H1 (cell line): ENCODE measurements around the gene STH. TPM values are rescaled to one million over a fixed set of nuclear protein-coding genes. Genes with fewer than 3 reads are reported as not detected.

Experiments
- BCL11A ChIP-seq, 2 experiments: IDR thresholded peaks; one replicate each; pipeline ENCODE4 v1.6.1; 2011; ENCODE audit warnings: low read depth in 2 of 2, low read length in 2 of 2, mild to moderate bottlenecking in 2 of 2
- CTCF ChIP-seq, 3 experiments: IDR thresholded peaks; 1 replicate in 2 of 3; 2 replicates in 1 of 3; pipeline versions ENCODE4 v1.5.1 to v1.6.1; 2011; ENCODE audit warnings: low read length in 3 of 3, mild to moderate bottlenecking in 3 of 3, inconsistent platforms in 2 of 3, low read depth in 1 of 3, moderate library complexity in 1 of 3; ENCODE audit not compliant: insufficient read depth in 1 of 3; ENCODE audit errors: control extremely low read depth in 1 of 3
- MAFK ChIP-seq: IDR thresholded peaks from 2 replicates; pipeline ENCODE4 v1.6.1; 2012; ENCODE audit warnings: low read depth, mild to moderate bottlenecking, improper control_type of control experiment, low read length
- SIRT6 ChIP-seq: IDR thresholded peaks from one replicate; pipeline ENCODE4 v1.7.1; 2012; ENCODE audit warnings: low read length, inconsistent platforms
- polyA plus RNA-seq, 7 experiments: library from polyadenylated mRNA; depleted of rRNA in 3 of 7; stranded (reverse) in 5 of 7; unstranded in 2 of 7; fragments of >200 nt in 5 of 7; fragments of 200-250 nt in 2 of 7; gene quantifications; 1 replicate in 5 of 7; 2 replicates in 1 of 7; 4 replicates in 1 of 7; pipeline versions ENCODE4 v1.2.1 to v1.2.3, GENCODE V29; 2011 to 2013; ENCODE audit warnings: missing spikeins in 2 of 7, mixed read lengths in 2 of 7
- total RNA-seq: library from RNA; stranded (reverse); fragmentation: NEBNext Ultra II Directional; extraction: Animal tissue kit (Norgen Biotek cat#: 25700); gene quantifications from 2 replicates; pipeline ENCODE4 v1.2.1, GENCODE V29; 2021

Gene STH
- total and polyA plus RNA-seq, 2 of the 8 experiments (the other 6 are each of a cell fraction or from before 2014, with no cell fraction given) = not detected

- no peak for TF ChIP-seq BCL11A (IDR thresholded peaks at IDR 0.05; ENCODE audit: low read depth in 2 of 2, low read length in 2 of 2)
- no peak for TF ChIP-seq CTCF (IDR thresholded peaks at IDR 0.05; ENCODE audit: control extremely low read depth in 1 of 3, insufficient read depth in 1 of 3, low read depth in 1 of 3, low read length in 3 of 3)
- no peak for TF ChIP-seq SIRT6
- TF ChIP-seq MAFK = no peak
Measured at GRCh38 chr17:45977976-45978626, 20.9 kb upstream of the STH start (continued).
